LoVo (cell line): Measurements from ENCODE around the gene QKI.
A peak's percentile ranks its signal among the peaks of the same experiment; 100 is the strongest.

ENCODE experiments used
- DNase-seq: peaks from one replicate; pipeline ENCODE4 v3.0.0-alpha.2; 2016; ENCODE audit warnings: low spot score

The QKI gene

DNA sequence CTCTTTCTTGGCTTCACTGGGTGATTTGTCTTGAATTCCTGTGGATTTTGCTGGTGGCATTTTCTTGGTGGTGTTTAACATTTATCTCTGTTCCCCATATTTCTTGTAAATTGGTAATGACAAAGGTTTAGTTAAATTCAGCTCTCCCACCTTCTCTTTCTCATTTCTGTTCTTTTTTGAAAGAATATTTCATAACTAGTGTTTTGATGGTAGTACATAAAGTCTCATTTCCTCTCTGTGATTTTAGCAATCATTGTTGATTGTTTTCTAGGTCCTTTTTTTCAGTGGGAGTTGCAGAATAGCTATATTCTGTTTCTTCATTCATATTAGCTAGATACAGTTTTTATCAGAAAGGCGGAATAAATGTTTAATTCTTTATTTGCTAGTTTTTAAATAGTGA, 73.1 kb downstream of the QKI start:
- no peak for DNase-seq

DNA sequence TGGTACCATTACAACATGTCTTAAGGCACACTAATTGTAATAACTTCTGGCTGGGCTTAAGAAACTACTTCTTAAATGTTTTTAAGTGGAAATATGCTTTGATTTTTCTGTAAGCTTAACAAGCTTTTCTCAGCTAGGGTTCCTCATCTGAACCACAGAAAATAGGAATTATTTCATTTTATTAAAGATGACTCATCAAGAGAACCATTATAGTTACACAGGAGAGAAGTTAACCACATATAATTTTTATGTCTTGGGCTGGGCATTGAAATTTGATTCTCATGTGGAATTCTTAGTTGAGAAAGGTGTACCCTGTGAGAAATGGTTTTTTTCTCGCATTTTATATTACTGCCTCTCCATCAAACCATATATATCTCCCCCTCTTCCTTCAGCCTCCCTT, 75.1 kb downstream of the QKI start:
- no peak for DNase-seq

DNA sequence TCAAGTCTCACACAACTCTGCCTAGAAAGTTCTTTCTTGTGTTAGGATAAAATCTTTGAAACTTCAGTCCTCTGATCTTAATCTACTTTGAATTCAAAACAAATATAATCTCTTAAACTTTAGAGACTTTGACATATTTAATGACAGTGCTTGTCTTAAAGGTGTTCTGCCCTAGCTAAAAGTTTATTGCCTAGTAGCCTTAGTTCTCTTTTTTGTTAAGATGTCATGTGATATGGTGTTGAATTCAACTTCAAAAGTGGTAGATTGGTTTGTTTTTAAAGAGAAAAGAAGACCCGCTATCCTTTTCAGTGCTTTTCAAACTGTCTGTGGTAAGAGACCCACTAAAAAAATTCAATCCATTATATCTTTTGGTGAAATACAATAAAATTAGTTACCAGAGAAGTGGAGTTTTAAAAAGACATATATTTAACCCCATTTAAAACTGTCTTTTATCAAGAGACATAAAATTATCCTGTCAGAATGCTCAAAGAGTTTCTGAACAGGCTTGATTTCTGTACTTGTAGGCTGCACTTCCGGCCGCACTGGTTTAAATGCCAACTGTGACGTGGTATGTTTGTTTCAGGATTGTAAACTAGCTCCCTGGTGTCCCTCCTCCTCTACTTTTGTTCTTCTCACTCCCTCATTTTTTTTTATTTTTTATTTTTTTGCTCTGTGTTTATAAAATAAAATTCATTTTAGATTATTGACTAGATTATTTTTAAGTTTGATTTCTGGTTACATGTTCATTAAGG, 76.5 kb downstream of the QKI start:
- peak; percentile 59 for DNase-seq

DNA sequence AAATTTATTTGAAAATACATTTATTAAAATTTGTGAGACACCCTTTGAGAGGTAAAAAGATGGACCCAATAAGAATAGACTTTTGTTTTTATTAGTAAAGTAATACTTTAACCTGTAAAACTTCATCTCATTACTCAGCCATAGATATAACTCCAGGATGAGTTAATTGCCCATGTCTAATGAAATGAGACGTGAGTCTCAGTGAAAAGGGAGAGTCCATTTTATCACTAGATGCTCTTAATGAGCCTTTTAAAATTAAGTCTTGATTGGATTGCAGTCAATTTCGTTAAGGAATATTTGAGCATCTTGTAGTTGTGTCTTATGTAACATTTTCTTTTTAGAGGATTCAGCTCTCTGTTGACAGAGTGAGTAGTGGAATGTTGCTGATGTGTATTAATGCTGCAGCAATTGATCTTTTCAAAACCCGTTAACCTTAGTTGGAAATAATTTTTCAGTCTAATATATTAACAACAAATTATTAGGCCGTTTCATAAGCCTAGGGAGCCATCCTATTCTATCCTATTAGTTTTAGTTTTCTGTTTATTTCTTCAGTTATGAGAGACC, 77.3 kb downstream of the QKI start:
- no peak for DNase-seq

DNA sequence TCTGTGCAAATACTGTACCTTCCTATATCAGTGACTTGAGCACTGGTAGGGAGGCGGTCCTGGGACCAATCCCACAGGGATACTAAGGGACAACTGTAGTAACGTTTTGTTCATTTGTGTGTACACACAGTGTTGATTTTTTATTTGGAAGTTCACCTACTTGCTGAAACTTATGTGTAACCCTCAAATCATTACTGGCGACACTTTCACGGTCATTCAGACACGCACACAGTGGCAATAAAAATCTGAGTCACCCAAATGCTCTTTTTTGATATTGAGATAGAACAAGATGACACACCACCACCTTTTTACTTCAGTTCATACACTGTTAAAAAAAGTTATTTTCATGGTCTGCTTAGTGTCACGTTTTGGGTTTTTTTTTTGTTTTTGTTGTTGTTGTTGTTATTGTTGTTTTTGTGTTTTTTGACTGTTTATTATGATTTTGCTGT, 79.8 kb downstream of the QKI start:
- peak; percentile 48 for DNase-seq

DNA sequence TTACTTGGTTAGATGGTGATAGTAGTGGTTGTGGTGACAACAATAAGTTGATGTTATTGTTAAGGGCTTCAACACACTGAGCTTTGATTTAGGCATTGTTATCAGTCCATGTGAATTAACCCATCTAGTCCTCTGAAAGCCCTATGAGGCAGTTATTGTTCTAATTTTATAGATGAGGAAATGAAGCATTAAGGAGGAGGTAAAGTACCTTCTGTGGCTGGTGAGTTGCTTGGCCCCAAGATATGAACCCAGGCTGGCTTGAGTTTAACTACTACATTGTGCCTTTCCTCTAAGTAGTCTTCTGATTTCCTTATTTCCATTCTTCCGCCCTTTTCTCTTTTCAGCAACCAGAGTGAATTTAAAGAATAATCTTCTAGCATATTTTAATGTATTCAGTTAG, 81.7 kb downstream of the QKI start:
- DNase-seq = no peak

DNA sequence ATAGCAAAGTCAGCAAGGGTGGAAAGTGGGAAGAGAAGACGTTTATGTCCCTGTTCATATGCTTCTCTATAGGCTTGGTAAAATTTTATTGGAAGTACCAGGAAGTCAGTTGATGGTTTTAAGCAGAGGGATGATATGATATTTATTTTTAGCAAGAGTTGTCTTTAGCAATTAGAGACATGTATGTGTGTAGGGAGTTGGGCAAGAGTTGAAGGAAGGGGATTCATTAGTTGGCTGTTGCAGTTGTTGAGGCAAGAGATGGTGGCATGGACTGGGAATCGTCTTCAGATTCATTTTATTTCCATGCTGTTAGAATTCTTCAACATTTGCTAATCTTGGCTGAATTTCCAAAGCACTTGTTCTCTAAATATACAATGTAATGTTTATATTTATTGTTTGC, 85.6 kb downstream of the QKI start:
- DNase-seq = no peak

DNA sequence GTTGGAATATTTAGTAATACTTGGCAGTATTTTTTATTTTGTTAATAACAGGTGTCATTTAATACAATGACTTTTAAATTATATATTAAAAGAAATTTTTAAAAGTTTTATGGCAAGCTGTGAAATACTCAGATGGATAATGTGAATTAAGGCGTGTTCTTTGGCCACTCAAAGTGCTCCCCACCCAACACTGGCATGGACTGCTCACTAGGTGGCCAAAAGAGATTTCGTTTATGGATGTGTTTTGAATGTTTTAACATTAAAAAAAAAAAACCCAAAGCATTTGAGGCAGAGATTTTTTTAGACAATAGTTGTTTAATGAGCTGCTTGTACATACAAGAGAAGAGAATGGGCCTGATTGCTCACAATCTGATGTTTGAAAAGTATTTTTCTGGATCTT, 86.5 kb downstream of the QKI start:
- no peak for DNase-seq

DNA sequence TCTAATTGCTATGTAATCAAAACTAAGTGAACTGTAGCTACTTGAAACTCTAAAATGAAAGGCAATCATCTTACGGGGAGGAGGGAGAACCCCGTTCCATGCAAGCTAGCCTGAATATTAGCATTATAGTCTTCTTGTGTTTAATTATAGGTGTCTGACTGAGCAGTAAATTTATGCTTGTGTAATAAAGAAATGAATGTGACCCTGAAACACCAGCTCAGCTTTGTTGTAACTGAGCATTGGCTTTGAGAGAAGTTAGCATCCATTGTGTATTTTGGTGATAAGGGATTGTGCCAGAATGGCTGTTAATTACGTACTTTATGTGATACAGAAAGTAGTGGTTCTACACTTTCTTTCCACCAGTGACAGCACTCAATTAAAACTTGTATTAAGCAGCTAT, 86.9 kb downstream of the QKI start:
- DNase-seq = no peak

DNA sequence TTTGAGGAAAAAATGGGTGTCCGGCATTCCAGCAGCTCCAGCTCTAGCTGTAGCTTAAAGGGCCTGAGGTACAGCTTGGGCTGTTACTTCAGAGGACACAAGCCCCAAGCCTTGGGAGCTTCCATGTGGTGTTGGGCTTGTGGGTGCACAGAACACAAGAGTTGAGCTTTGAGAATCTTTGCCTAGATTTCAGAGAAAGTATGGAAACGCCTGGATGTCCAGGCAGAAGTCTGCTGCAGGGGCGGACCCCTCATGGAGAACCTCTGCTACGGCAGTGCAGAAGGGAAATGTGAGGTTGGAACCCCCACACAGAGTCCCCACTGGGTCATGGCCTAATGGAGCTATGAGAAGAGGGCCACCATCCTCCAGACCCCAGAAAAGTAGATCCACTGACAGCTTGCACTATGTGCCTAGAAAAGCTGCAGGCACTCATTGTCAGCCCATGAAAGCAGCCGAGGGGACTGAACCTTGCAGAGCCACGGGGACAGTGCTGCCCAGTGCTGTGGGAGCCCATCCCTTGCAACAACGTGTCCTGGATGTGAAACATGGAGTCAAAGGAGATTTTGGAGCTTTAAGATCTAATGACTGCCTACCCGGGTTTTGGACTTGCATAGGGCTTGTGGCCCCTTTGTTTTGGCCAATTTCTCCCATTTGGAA, 90.6 kb downstream of the QKI start:
- no peak for DNase-seq

DNA sequence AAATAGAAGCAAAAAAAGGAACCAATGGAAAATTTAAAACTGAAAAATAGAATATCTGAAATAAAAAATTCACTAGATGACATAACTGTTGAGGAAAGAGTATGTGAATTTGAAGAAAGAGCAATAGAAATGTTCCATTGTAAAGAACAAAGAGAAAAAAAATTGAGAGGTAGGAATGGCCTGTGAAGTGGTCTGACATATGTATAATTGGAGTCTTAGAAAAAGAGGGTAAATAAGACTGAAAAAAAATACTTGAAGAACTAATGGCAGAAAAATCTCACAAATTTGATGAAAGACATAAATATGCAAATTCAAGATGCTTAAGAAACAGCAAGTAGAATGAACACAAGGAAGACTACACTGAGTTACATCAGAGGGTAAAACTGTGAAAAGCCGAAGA, 93.4 kb downstream of the QKI start:
- DNase-seq = no peak

DNA sequence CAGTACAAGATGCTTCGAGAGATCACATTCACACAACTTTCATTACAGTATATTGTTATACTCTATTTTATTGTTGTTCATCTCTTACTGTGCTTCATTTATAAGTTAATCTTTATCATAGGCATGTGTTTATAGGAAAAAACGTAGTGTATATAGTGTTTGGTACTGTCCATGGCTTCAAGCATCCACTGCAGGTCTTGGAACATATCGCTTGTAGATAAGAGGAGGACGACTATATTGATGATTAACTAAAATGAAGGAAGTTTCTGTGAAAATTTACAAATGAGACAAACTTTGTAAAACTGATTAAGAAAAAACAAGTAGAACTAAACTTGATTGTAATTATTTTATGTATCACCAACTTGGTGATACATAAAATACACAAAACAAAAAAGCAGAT, 98.5 kb downstream of the QKI start:
- no peak for DNase-seq

DNA sequence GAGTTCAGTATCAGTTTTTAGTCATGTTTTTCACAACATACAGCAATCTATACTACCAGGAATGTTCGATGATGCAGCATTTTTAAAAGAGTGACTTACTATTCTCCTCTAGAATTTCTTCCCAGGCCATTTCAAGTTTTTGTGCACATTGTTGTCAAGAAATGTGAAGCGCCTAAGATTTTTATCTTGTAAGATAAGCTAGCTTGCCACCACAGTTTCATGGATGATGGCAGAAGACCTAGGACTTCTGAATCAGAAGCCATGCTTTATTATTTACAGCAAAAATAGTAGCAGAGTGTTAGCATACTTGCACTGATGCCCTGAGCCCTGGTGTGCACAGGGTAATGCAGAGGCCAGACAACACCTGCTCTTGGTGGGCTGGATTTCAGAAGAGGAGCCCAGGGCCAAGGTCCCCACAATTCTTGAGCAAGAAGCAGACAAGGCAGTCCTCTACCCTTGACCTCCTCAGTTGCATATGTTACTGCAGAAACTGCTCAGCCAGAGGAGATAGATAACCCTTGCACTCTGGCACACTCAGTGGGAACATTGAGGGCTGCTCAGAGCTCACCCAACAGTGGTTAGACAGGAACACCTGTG, 99.2 kb downstream of the QKI start:
- DNase-seq = no peak

DNA sequence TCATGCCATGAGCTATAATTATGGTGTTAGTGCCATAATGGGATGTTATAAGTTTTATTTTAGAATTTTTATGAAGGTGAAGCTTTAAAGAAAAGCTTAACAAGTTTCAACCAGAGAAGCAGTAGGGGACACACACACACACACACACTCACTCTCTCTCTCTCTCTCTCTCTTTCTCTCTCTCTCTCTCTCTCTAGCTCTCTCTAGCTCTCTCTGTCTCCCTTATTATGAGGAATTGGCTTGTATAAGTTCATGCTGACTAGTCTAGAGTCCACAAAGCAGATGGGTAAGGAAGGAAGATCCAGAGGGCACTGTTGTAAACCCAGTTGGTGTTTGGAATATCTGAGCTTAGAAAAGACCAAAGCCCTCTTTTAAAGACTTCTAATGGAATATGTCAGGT, 102.4 kb downstream of the QKI start:
- DNase-seq = no peak

DNA sequence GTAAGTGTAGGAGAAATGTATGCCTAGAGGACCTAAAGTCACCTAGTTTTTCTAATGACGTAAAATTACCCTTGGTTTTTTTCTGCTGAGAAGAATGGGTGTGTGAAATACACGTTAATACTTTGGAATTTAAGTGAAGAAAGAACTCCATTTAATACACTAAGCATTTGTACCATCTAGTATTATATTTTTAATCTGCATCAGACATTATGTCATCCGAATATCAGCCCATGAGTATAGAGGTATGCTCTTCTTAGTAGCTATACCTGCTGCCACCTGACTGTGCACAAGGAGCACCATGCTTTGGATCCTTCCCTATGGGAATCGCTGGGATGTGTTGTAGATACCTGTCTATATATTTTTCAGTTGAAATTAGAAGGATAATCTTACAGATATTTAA, 106.4 kb downstream of the QKI start:
- no peak for DNase-seq

DNA sequence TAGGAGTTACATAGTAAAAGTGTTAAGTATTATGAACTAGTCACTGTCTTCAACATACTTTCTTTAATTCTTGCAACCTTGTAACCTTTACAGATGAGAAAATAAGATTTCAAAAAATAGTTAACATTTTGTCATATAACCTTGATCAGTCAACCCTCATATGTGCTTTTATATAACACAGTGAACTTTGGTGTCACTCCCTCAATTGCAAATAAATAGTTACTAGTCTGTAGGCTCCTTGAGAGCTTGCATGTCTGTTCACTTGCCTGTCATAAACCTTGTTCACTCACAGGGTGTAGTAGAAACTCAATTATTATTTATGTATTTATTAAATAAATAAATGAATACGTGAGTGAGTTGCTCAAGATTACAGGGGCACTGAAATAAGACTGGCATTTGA, 107.5 kb downstream of the QKI start:
- no peak for DNase-seq

DNA sequence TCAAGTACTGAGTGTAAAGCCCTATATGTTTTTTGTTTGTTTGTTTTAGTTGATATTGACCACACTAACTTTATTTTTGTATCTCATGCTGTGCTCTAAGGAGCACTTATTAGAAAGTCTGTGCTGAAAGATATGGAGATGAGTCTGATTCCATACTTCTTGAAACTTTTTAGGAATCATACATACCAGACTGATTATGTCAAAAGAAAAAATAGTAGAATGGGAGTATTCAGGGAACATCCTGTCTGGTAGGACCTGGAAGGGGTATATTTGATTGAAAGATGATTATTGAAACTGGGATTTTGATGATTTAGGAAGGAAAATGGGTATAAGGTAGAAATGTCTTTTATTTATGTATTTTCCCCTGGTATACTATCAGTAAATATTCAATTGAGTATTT, 111.4 kb downstream of the QKI start:
- DNase-seq = no peak

DNA sequence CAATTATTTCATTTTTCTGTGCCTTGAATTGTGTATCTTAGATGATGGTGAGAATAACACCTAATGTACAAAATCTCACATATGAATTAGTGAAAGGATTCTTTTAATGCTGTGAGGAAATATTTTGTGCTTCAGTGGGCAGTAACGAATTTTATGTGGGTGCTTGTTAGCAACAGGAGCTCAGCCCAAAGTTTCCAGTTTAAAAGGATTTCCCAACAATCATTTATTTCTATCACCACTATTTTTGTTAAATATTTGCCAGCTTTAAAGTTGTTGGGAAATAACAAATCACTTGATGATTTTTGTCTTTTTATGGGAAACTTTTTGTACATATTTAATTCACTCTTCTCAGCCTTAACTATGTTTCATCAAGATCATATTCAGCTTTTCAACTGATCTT, 111.8 kb downstream of the QKI start:
- DNase-seq = no peak

DNA sequence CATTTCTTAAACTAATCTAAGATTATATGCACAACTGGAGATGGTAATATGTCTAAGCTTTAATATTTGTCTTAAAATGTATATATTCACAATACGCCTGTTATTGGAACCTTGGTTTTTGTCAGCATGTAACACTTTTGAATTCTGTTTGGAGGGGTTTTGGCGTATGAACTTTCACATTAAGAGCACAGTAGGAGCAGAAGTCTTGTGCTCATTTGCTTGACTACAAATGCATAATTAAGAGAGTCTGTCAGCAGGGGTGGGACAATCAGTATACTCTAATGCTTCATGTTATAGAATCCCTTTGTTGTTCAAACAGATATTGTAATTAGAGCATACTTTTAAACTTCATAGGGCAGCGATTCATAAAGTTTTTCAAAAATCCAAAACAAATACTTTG, 112.8 kb downstream of the QKI start:
- DNase-seq = no peak

DNA sequence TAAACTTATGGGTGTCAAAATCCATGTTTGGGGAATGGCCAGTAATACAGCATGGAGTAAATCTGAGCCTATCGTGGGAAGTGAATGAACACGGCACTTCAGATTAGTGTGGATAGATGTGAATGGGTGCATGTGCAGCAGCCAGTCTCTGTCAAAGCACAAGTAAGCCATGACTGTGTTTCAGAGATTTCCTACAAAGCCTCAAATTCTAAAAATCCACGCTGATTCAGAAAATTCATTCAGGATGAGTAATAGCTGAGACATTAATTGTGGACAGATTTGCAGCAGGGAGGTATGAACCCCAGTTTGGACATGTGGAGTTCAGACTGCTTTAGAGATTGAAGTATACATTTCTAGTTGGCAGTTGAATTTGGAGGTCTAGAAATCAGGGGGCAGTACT, 115.1 kb downstream of the QKI start:
- DNase-seq = no peak

DNA sequence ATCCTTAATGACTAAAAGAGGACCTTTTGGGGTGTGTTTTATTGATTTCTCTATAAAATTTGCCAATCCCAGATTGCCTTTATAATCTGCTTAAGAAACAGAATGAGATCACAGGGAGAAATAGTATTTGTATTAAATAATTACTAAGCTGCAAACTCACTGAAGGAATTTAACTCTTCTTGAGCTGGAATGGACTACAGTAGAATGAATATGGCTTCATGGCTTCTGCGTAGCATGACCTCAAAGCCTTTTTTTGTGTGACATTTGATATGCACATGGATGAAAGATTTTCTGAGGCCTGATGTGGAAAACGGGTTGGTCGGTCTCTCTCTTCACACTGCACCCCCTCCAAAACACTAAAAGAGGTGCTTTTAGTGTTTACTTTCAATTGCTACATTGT, 115.9 kb downstream of the QKI start:
- no peak for DNase-seq

DNA sequence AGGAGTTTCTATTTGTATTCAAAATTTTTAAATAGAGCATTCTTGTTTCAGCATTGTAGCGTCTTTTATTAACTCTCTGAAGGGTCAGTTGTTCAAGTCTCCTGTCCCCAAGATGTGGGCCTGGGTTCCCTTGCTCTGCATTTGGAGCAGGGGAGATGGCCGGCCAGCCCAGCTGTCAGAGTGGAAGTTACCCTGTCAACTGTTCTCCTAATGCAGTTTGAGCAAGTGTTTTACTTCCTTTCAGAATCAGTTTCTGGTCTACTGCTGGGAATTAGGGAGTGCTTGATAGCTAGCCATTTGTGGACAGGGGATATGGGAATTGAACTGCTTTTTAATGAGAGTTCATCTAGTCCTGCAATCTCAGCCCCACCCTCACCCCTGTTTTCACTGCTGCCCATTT, 116.6 kb downstream of the QKI start:
- no peak for DNase-seq

DNA sequence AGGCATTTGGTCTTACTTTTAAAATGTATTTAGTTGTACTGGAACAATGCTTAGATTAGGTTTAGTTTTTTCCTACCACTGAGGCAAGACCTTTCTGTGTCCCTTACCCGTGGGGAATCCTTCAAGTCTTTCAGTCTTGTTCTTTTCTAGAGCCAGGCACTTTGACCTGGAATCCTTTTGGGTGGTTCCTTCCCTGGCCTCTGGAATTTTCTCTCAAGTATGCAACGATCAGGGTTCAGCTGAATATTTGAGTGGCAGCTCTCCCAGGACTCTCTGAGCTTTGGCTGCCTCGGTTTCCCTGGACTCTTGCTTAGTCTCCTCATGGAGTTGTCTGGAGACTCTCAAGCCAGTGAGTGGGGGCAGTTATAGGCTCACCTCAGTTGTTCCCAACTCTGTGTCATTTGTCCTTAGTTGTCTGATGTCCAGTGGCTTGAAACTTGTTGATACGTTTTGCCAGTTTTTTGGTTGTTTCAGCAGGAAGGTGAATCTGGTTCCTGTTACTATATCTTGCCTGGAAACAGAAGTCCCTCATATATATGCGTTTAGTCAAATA, 118.1 kb downstream of the QKI start:
- DNase-seq = no peak
